GM20000 (cell line): Measurements from ENCODE around the gene ZP2.

ENCODE experiments used
- DNase-seq: peaks from one replicate; pipeline ENCODE4 v3.0.0; 2012; ENCODE audit warnings: low spot score
- TF ChIP-seq, protein P1 (sequence below): IDR thresholded peaks from 2 replicates; pipeline ENCODE4 v1.5.1; 2012; ENCODE audit warnings: mild to moderate bottlenecking, control low read depth; ENCODE audit errors: extremely low read depth, missing control alignments

ZP2 gene

GRCh38 chr16:21227866-21228265 lies 16.5 kb upstream of the ZP2 start:
- no peak for DNase-seq
- TF ChIP-seq, protein P1, sequence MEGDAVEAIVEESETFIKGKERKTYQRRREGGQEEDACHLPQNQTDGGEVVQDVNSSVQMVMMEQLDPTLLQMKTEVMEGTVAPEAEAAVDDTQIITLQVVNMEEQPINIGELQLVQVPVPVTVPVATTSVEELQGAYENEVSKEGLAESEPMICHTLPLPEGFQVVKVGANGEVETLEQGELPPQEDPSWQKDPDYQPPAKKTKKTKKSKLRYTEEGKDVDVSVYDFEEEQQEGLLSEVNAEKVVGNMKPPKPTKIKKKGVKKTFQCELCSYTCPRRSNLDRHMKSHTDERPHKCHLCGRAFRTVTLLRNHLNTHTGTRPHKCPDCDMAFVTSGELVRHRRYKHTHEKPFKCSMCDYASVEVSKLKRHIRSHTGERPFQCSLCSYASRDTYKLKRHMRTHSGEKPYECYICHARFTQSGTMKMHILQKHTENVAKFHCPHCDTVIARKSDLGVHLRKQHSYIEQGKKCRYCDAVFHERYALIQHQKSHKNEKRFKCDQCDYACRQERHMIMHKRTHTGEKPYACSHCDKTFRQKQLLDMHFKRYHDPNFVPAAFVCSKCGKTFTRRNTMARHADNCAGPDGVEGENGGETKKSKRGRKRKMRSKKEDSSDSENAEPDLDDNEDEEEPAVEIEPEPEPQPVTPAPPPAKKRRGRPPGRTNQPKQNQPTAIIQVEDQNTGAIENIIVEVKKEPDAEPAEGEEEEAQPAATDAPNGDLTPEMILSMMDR = no peak

DNA sequence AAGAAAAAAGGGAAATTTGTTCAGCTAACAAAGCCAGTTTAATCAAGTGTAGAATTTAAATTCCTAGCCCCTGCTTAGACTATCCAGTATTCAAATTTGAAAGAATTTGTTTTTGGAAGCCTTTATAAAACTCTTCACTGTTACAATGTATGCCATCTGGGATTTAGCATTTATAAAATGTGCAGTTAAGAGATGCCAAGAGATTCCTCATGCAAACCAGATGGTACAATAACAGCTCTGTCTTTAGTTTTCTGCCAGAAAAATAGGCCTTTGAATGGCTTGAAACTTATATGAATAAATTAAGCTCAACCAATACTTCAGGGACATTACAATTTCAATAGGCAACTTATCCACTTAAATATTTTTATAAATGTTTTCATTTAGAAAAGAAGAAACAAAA lies 15.4 kb upstream of the ZP2 start:
- TF ChIP-seq, protein P1 = no peak
- DNase-seq = no peak

DNA sequence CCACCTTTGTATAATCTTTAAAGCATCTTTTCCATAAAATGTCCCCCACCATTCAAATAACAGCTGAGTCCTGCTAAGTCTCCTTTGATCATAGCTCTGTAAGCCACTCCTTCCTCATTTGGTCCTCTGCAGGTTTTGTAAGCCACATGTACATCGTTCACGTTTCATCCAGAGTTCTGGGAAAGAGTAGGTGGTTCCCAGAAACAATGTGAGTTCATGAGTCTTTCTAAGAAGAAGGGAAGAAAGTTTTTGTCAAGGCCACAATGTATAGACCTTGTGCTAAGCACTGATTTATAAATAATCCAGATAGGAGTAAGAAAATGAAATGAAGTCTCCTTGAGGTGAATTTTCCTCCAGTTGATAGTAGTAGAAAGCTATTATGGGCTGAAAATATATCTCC lies 13.4 kb upstream of the ZP2 start:
- TF ChIP-seq, protein P1 = no peak
- DNase-seq = no peak

DNA sequence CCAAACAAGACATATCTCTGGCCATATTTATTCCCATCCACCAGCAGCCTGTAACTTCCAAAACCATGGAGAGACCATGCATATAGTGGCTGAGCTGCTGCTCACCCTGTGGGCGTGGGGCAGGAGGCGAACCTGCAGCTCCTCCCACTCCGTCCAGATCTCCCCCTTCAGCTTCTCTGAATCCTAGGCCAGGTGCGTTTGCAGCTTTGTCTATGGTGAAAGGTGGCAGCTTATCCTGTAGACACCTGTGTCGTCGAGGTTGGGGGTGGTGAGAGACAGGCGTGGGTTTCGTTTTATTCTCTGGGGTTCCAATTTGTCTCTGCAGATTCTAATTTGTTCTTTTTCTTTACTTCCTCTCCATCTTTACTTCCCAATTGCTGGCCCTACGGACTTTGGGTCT lies 12.4 kb upstream of the ZP2 start:
- TF ChIP-seq, protein P1 = no peak
- DNase-seq = no peak

DNA sequence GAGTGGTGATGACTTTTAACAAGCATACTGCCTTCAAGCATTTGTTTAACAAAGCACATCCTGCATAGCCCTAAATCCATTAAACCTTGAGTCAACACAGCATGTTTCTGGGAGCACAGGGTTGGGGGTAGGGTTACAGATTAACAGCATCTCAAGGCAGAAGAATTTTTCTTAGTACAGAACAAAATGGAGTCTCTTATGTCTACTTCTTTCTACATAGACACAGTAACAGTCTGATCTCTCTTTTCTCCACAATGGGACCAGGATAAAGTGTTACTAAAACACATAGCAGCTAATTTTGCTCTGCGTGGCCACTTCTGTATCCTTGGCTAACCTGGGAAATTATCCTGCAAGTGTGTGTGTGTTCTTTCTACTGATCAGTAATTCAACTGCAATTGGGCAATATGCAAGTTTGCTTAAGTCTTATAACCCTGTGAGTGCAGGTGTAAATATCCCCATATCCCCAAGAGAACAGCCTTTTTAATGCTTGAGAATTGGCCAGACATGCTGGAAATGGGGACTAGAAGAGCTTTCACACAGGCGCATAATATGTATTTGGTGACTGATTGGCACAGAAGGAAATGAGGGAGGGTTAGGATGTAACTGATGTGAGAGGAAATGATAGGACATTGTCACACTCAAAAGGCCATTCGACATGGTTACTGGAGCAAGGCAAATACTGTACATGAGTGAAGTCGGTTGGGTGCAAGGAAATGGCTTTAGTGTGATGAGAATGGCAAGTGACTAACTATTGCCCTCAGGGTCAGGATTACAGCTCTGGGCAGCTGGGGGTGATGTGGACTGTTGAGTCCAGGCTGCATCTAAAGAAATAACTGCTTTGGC lies 11.3 kb upstream of the ZP2 start:
- DNase-seq = no peak

GRCh38 chr16:21219551-21219950 lies 8.2 kb upstream of the ZP2 start:
- no peak for DNase-seq
- TF ChIP-seq, protein P1 = no peak

More for the DNA sequence above, 11.3 kb upstream of the ZP2 start:
- TF ChIP-seq, protein P1 = no peak

DNA sequence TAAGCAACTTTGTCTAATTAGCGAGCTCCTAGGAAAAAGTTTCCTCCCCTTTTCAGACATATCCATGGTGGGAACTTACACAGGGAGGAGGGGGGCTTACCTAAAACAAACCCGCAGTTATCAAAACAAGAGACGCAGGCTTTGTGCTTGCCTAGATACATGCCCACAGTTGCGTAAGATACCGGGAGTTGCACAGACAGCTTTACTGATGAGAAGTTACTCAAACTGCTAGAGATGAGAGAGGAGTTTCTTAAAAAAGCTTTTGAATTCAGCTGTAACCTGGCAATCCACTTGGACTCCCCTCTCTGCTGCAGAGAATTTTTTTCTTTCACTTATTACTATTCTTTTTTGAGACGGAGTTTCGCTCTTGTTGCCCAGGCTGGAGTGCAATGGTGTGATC lies 6.8 kb upstream of the ZP2 start:
- no peak for DNase-seq
- TF ChIP-seq, protein P1 = no peak
